ENCODE data around the gene SLC27A1.
A peak's percentile ranks its signal among the peaks of the same experiment; 100 is the strongest.

SLC27A1 gene

GRCh38 chr19:17470068-17470841 is at the start of gene SLC27A1:
Gene SLC27A1 (plus strand): TSS chr19:17470524. CDS start chr19:17470541, 17 bp downstream.
- DNase-seq: peak; percentile 92

DNA sequence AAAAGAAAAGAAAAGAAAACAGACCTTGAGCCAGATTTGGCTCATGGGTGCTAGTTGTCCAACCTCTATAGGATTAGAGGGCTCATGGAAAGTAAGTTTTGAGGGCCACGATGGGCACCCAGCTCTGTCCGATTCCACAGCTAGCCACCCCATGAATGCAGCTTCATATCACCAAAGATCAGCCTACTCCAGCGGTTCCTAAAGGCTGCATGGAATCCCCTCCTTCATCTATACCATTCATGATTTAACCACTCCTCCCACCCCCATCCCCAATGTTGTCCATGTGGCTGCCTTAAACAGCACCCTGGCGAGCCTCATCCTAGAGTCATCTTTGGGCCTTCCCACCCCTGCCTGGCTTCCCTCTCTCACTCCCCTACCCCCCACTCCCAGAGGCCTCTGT is 48.4 kb upstream of the SLC27A1 start:
- DNase-seq: no peak

GRCh38 chr19:17423429-17424208 is 46.7 kb upstream of the SLC27A1 start:
- no peak for DNase-seq

DNA sequence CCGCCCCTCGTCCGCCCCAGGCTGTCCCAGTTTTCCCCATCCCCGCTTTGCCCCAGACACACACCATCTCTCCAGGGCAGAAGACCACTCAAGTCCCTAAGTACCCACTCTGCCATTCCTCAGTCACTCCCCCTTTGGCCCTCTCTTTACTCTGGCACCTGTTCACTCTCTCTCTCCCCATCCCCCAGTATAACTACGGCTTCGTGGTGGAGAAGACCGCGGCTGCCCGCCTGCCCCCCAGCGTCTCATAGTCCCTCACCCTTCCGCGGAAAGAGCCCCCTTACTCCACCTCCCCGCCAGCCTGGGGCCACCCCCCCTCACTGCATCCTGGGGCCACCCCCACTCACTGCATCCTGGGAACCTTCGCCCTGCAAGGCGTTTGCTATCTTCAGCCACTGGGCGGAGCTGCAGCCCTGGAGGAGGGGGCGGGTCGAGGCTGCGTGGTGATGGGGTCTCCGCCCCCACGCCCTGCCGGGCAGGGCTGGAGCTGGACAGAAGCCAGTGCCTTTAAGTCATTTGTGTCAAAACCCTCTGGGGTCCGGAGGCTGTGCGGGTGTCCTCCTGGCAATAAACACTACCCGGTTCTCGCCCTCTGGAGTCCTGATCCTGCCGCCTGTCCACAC is 45.5 kb upstream of the SLC27A1 start:
- no peak for DNase-seq

- no peak for DNase-seq
Measured at GRCh38 chr19:17429641-17430113, 40.6 kb upstream of the SLC27A1 start.

DNA sequence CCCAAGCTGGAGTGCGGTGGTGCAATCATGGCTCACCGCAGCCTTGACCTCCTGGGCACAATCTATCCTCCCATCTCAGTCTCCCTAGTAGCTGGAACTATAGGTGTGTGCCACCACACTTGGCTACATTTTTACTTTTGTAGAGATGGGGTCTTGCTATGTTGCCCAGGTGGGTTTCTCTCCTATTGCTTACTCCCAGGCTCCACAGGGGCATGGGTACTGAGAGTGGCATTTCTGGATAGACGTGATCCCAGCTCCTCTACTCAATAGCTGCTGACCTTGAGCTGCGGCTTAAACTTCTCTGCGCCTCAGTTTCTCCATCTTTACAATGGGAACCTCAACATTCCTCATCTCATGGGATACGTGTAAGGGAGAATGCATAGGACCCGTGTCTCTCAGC is 38.9 kb upstream of the SLC27A1 start:
- DNase-seq: no peak

DNA sequence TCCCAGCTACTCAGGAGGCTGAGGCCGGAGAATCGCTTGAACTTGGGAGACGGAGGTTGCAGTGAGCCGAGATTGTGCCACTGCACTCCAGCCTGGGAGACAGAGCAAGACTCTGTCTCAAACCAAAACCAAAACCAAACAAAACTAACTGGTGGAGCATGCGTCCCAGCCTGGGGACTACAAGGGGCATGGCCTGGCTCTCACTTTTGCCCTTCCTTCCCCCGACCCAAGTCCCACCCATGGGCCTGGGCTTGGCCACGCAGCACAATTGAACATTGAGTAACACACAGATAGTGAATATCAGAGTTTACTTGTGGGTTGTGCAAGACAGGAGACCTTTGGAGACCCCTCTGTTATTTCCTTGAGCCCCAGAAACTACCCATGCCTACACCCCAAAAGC is 35.1 kb upstream of the SLC27A1 start:
- no peak for DNase-seq

GRCh38 chr19:17436094-17436873 is 34.0 kb upstream of the SLC27A1 start:
- no peak for DNase-seq

DNA sequence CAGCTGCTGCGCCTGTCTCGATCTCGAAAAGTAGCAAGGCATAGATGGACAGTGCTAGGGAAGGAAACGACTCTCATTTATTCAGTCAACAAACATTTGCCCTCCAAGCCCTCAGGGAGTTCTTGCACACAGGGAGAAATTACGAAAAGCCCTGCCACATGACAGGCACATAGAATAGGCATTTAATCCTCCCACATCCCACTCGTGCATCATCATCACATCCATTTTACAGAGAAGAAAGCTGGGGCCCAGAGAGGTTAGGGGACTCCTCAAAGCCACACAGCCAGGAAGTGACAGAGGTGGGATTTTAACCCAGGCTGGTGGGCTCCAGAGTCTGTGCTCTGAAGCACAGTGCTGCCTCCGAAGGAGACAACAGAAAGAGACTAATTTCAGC is 33.5 kb upstream of the SLC27A1 start:
- DNase-seq: no peak

- peak; percentile 3 for DNase-seq
Measured at GRCh38 chr19:17441241-17442021, 28.9 kb upstream of the SLC27A1 start.

- no peak for DNase-seq
Measured at GRCh38 chr19:17445526-17446165, 24.7 kb upstream of the SLC27A1 start.

- DNase-seq: no peak
Measured at GRCh38 chr19:17447704-17448130, 22.6 kb upstream of the SLC27A1 start.

- DNase-seq: peak; percentile 39
Measured at GRCh38 chr19:17448131-17448967, 22.0 kb upstream of the SLC27A1 start, which contains the start of gene TMEM221. Gene TMEM221 (minus strand): TSS chr19:17448668. CDS start chr19:17448462, 206 bp downstream.

GRCh38 chr19:17450264-17451075 is 19.9 kb upstream of the SLC27A1 start:
- DNase-seq: peak; percentile 15

DNA sequence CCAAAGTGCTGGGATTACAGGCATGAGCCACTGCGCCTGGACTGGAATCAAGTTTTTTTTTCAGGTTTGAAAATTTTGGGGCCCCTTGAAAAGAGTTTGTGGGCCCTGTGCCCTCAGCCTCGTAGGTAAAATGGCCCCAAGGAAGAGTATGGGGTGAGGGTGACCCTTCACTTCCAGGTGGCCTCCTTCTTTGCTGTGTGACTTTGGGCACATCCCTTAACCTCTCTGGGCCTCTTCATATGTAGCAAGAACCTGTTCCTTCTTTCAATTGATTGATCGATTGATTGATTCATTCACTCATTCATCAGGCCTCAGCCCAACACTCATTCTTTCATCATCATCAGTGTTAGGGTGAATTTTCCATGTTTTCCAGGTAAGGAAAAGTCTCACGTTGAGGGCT is 18.5 kb upstream of the SLC27A1 start:
- no peak for DNase-seq

GRCh38 chr19:17454576-17455071 is 15.7 kb upstream of the SLC27A1 start:
- DNase-seq: no peak

DNA sequence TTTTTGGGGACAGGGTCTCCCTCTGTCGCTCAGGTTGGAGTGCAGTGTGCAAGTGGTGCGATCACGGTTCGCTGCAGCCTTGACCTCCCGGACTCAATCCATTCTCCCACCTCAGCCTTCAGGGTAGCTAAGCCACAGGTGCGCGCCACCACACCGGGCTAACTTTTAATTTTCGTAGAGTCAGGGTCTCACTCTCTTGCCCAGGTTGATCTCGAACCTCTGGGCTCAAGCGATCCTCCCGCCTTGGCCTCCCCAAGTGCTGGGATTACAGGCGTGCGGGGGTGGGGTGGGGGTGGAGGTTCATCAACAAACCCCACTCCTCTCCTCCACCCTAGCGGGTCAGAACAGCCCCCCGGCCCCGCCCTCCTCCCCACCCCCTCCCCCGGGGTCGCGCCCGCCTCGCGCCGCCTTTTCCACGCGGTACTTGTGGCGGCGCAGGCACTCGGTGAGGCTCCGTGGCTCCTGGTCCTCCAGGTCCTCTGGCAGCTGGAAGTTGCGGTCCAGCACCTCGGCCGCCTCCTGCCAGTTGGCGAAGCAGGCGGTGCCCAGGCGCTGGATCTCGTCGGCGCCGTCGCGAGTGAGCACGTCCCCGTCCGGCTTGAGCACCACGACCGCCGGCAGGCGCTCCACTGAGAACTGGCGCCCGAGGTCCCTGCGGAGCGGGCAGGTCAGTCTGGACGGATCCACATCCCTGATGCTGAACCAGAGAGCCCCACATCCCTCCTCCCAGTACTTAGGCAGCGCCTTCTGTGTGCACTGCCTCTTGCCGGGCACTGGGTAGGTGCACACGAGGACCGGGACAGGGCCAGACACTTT is 14.8 kb upstream of the SLC27A1 start:
- DNase-seq: no peak

DNA sequence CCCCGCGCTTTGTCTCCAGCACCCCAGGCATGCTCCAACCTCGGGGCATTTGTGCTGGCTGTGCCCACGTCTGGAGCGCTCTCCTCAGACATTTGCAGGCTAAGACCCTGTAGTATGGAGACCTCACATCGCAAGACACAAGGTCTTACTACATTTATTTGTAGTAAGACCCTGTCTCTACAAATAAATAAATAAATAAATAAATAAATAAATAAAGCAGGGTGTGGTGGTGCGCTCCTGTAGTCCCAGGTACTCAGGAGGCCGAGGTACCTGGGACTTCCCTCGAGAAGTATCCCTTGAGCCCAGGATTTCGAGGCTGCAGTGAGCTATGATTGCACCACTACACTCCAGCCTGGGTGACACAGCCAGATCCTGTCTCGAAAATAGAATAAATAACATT is 14.2 kb upstream of the SLC27A1 start:
- no peak for DNase-seq

Data from KG1 (cell line).